HepG2 (cell line): ENCODE data around the gene GNPAT. TPM values are rescaled to one million over a fixed set of nuclear protein-coding genes. Genes with fewer than 3 reads are reported as not detected.

ENCODE experiments used
- ATF5 ChIP-seq: sonication (generic); formaldehyde crosslinking; IDR thresholded peaks from 2 replicates; pipeline ENCODE4 v1.4.0; 2020; ENCODE audit warnings: mild to moderate bottlenecking, low read depth, missing genetic modification reagents
- DMAP1 ChIP-seq: IDR thresholded peaks from 2 replicates; pipeline ENCODE4 v1.6.1; 2016
- GMEB1 ChIP-seq: sonication (generic); formaldehyde crosslinking; IDR thresholded peaks from 2 replicates; pipeline ENCODE4 v1.5.1; 2020; ENCODE audit warnings: missing genetic modification reagents, mild to moderate bottlenecking, borderline replicate concordance
- KDM1A ChIP-seq: IDR thresholded peaks from 2 replicates; pipeline ENCODE4 v1.6.1; 2016; ENCODE audit warnings: missing compliant biosample characterization
- MED13 ChIP-seq: sonication (generic); formaldehyde crosslinking; IDR thresholded peaks from 2 replicates; pipeline ENCODE4 v1.5.0; 2020; ENCODE audit warnings: missing genetic modification reagents
- MLLT10 ChIP-seq: sonication (generic); formaldehyde crosslinking; IDR thresholded peaks from 2 replicates; pipeline ENCODE4 v1.4.0; 2020; ENCODE audit warnings: missing genetic modification reagents
- NFE2L2 ChIP-seq: fragments of 150-350 bp; IDR thresholded peaks from 2 replicates; pipeline ENCODE4 v1.6.1; 2014; ENCODE audit warnings: low read length
- RBFOX2 ChIP-seq: fragments of 200-400 bp; formaldehyde crosslinking; IDR thresholded peaks from 2 replicates; pipeline ENCODE4 v1.6.1; 2017; ENCODE audit warnings: low read depth, mild to moderate bottlenecking, low read length
- RFX3 ChIP-seq: IDR thresholded peaks from 2 replicates; pipeline ENCODE4 v1.6.1; 2016; ENCODE audit warnings: missing biosample characterization, missing genetic modification reagents
- SMAD3 ChIP-seq: sonication (generic); formaldehyde crosslinking; IDR thresholded peaks from 2 replicates; pipeline ENCODE4 v1.4.0; 2020; ENCODE audit warnings: missing genetic modification reagents
- TBX2 ChIP-seq: sonication (generic); formaldehyde crosslinking; IDR thresholded peaks from 2 replicates; pipeline ENCODE4 v1.5.0; 2020; ENCODE audit warnings: missing genetic modification reagents, mild to moderate bottlenecking, borderline replicate concordance
- TEAD3 ChIP-seq: optimal IDR thresholded peaks from 2 replicates; pipeline ENCODE3; 2016; ENCODE audit warnings: borderline replicate concordance
- U2AF1 ChIP-seq: fragments of 200-400 bp; formaldehyde crosslinking; optimal IDR thresholded peaks from 2 replicates; pipeline ENCODE3; 2017; ENCODE audit warnings: mild to moderate bottlenecking, low read depth, low read length
- ZBTB37 ChIP-seq: sonication (generic); formaldehyde crosslinking; IDR thresholded peaks from 2 replicates; pipeline ENCODE4 v1.4.0; 2020; ENCODE audit warnings: mild to moderate bottlenecking, missing genetic modification reagents
- ZFP36 ChIP-seq: fragments of 150-350 bp; IDR thresholded peaks from 2 replicates; pipeline ENCODE4 v1.6.1; 2018; ENCODE audit warnings: borderline replicate concordance, low read length, low read depth; ENCODE audit not compliant: partially characterized antibody
- ZNF207 ChIP-seq: fragments of 450-650 bp; IDR thresholded peaks from 2 replicates; pipeline ENCODE4 v1.6.1; 2016; ENCODE audit warnings: antibody characterized with exemption, borderline replicate concordance
- ZNF225 ChIP-seq: sonication (generic); formaldehyde crosslinking; IDR thresholded peaks from 2 replicates; pipeline ENCODE4 v1.4.0; 2020; ENCODE audit warnings: mild to moderate bottlenecking, missing genetic modification reagents
- ZNF253 ChIP-seq: sonication (generic); formaldehyde crosslinking; IDR thresholded peaks from 2 replicates; pipeline ENCODE4 v1.8.0; 2022; ENCODE audit warnings: mild to moderate bottlenecking, missing genetic modification reagents, borderline replicate concordance
- ZNF260 ChIP-seq: sonication (generic); formaldehyde crosslinking; IDR thresholded peaks from 2 replicates; pipeline ENCODE4 v1.4.0; 2020; ENCODE audit warnings: missing genetic modification reagents, low read depth, mild to moderate bottlenecking, borderline replicate concordance
- ZNF329 ChIP-seq: sonication (generic); formaldehyde crosslinking; IDR thresholded peaks from 2 replicates; pipeline ENCODE4 v1.9.0; 2021; ENCODE audit warnings: low read depth, mild to moderate bottlenecking, missing genetic modification reagents
- ZNF383 ChIP-seq: sonication (generic); formaldehyde crosslinking; IDR thresholded peaks from 2 replicates; pipeline ENCODE4 v1.4.0; 2020; ENCODE audit warnings: missing genetic modification reagents, mild to moderate bottlenecking, borderline replicate concordance
- ZNF564 ChIP-seq: sonication (generic); formaldehyde crosslinking; IDR thresholded peaks from 2 replicates; pipeline ENCODE4 v1.8.1; 2023; ENCODE audit warnings: mild to moderate bottlenecking, missing genetic modification reagents
- ZNF580 ChIP-seq: IDR thresholded peaks from 2 replicates; pipeline ENCODE4 v1.6.1; 2016; ENCODE audit warnings: low read depth, borderline replicate concordance
- ZNF839 ChIP-seq: sonication (generic); formaldehyde crosslinking; IDR thresholded peaks from 2 replicates; pipeline ENCODE4 v1.4.0; 2020; ENCODE audit warnings: missing genetic modification reagents, mild to moderate bottlenecking, borderline replicate concordance
- ZSCAN22 ChIP-seq: sonication (generic); formaldehyde crosslinking; IDR thresholded peaks from 2 replicates; pipeline ENCODE4 v1.4.0; 2020; ENCODE audit warnings: mild to moderate bottlenecking, missing genetic modification reagents
- polyA plus RNA-seq, 8 experiments: library from polyadenylated mRNA; depleted of rRNA in 3 of 8; stranded (reverse) in 7 of 8; unstranded in 1 of 8; fragments of >200 nt; fragmentation: Illumina TruSeq in 4 of 8; extraction: Trizol in 4 of 8; gene quantifications; 2 replicates each; pipeline versions ENCODE4 v1.2.1 to v1.2.3, GENCODE V29; 2011 to 2016; ENCODE audit warnings: low read depth in 4 of 8, missing spikeins in 1 of 8, mixed read lengths in 1 of 8; ENCODE audit not compliant: insufficient read depth in 1 of 8
- total RNA-seq, 5 experiments: library from RNA; depleted of rRNA; stranded (reverse); fragments of >200 nt; fragmentation: Illumina TruSeq; extraction: Trizol; gene quantifications; 2 replicates each; pipeline ENCODE4 v1.2.3, GENCODE V29; 2016; ENCODE audit warnings: low read depth in 1 of 5

GNPAT gene
- total and polyA plus RNA-seq, 2 of the 13 experiments (the other 11 are each of a cell fraction or from before 2014, with no cell fraction given) = 58.3 to 114 TPM

GRCh38 chr1:231219422-231220401, 21.3 kb upstream of the GNPAT start (continued):
- no peak for TF ChIP-seq ZNF580 (CRISPR knock-in tag)
- TF ChIP-seq SMAD3 = no peak
- no peak for TF ChIP-seq RFX3 (CRISPR knock-in tag)
- TF ChIP-seq ATF5 = no peak
- no peak for TF ChIP-seq ZNF383 (CRISPR knock-in tag)
- TF ChIP-seq TBX2 (CRISPR knock-in tag) = peak; percentile 59
- TF ChIP-seq RBFOX2 = no peak
- TF ChIP-seq ZSCAN22 = no peak
- TF ChIP-seq ZBTB37 (CRISPR knock-in tag) = peak; percentile 43; the same call in 1 of the 2 replicates
- no peak for TF ChIP-seq MLLT10 (CRISPR knock-in tag)
- TF ChIP-seq ZFP36 = no peak
- no peak for TF ChIP-seq ZNF329 (CRISPR knock-in tag)
- no peak for TF ChIP-seq ZNF564 (CRISPR knock-in tag)
- TF ChIP-seq TEAD3 (CRISPR knock-in tag) = peak; percentile 95
- TF ChIP-seq ZNF225 (CRISPR knock-in tag) = no peak
- no peak for TF ChIP-seq GMEB1
- no peak for TF ChIP-seq ZNF839
- TF ChIP-seq ZNF260 (CRISPR knock-in tag) = no peak
- no peak for TF ChIP-seq DMAP1 (CRISPR knock-in tag)
- TF ChIP-seq U2AF1 = no peak
- TF ChIP-seq KDM1A (CRISPR knock-in tag) = no peak
- TF ChIP-seq ZNF207 = no peak
- no peak for TF ChIP-seq NFE2L2
- peak; percentile 55; the same call in 1 of the 2 replicates for TF ChIP-seq MED13 (CRISPR knock-in tag)
- TF ChIP-seq ZNF253 (CRISPR knock-in tag) = no peak
